ENCODE data around the gene MRPL54. TPM values are rescaled to one million over a fixed set of nuclear protein-coding genes. Genes with fewer than 3 reads are reported as not detected.
"Not testable (repeated sequence)": the region's sequence is repeated elsewhere in the genome, so short reads cannot be mapped to it uniquely, and the experiment has no call there.

The MRPL54 gene
- total RNA-seq, 2 donors from 2014 or later: 45.3 to 58.8 TPM

GRCh38 chr19:3801412-3802096, 39.1 kb downstream of the MRPL54 start:
- intact Hi-C loops (cut with DNase I): no loop called here
- no peak for DNase-seq (ENCODE audit: low spot score)

- intact Hi-C loops (cut with DNase I): no loop called here
- DNase-seq (ENCODE audit: low spot score): no peak
These were observed 40.8 kb downstream of the MRPL54 start for GRCh38 chr19:3803114-3803888.

GRCh38 chr19:3803986-3804385, 41.5 kb downstream of the MRPL54 start:
- intact Hi-C loops (cut with DNase I): no loop called here
- DNase-seq (ENCODE audit: low spot score): no peak

- intact Hi-C loops (cut with DNase I): no loop called here
- DNase-seq (ENCODE audit: low spot score): no peak
These were observed 41.9 kb downstream of the MRPL54 start for GRCh38 chr19:3804429-3804828.

- DNase-seq (ENCODE audit: low spot score): no peak
- intact Hi-C loops (cut with DNase I): no loop called here
These were observed 43.4 kb downstream of the MRPL54 start for GRCh38 chr19:3805859-3806258.

GRCh38 chr19:3807131-3807480, 44.6 kb downstream of the MRPL54 start:
- no peak for DNase-seq (ENCODE audit: low spot score)
- intact Hi-C loops (cut with DNase I): no loop called here

- DNase-seq (ENCODE audit: low spot score): no peak
- intact Hi-C loops (cut with DNase I): no loop called here
These were observed 45.3 kb downstream of the MRPL54 start for GRCh38 chr19:3807574-3808354.

- no peak for DNase-seq (ENCODE audit: low spot score)
- intact Hi-C loops (cut with DNase I): no loop called here
These were observed 46.1 kb downstream of the MRPL54 start for GRCh38 chr19:3808420-3809143.

GRCh38 chr19:3809881-3810707, 47.6 kb downstream of the MRPL54 start:
- intact Hi-C loops (cut with DNase I): no loop called here
- no peak for DNase-seq (ENCODE audit: low spot score)

- DNase-seq (ENCODE audit: low spot score): no peak
- intact Hi-C loops (cut with DNase I): no loop called here
These were observed 48.4 kb downstream of the MRPL54 start for GRCh38 chr19:3810708-3811355.

- intact Hi-C loops (cut with DNase I): no loop called here
These were observed 51.3 kb downstream of the MRPL54 start for GRCh38 chr19:3813473-3814392.

GRCh38 chr19:3814648-3815047, 52.2 kb downstream of the MRPL54 start:
- intact Hi-C loops (cut with DNase I): loop anchor here in 1 of 2 donors (5.0 kb wide), 1 partner anchor 598 kb away; no protein-coding TSS in a partner anchor

More at GRCh38 chr19:3813473-3814392, 51.3 kb downstream of the MRPL54 start:
- no peak for DNase-seq (ENCODE audit: low spot score)

GRCh38 chr19:3816148-3816547, 53.7 kb downstream of the MRPL54 start:
- intact Hi-C loops (cut with DNase I): loop anchor here in 1 of 2 donors (5.0 kb wide), 1 partner anchor 596 kb away; no protein-coding TSS in a partner anchor

More at GRCh38 chr19:3814648-3815047, 52.2 kb downstream of the MRPL54 start:
- DNase-seq (ENCODE audit: low spot score): no peak

GRCh38 chr19:3816566-3817218, 54.2 kb downstream of the MRPL54 start:
- intact Hi-C loops (cut with DNase I): loop anchor here in 1 of 2 donors (5.0 kb wide), 1 partner anchor 596 kb away; no protein-coding TSS in a partner anchor
- peak; percentile 73 for DNase-seq (ENCODE audit: low spot score)

More at GRCh38 chr19:3816148-3816547, 53.7 kb downstream of the MRPL54 start:
- DNase-seq (ENCODE audit: low spot score): not testable (repeated sequence)

All from posterior vena cava (tissue), 2 donors.